Esophagus squamous epithelium (tissue), 5 donors: ENCODE data around the gene SEMA5B. TPM values are rescaled to one million over a fixed set of nuclear protein-coding genes. Genes with fewer than 3 reads are reported as not detected.

ENCODE experiments used
- DNase-seq: peaks from one replicate; lab custom pipeline; 2025; lab: John Stamatoyannopoulos, UW
- H3K27ac ChIP-seq, 4 donors: fragments of 200-600 bp; sonication (generic); one replicate each; pipeline ENCODE4 v1.5.1; 2016 to 2019; ENCODE audit warnings: mild to moderate bottlenecking in 1 of 4
- H3K27me3 ChIP-seq, 4 donors: fragments of 200-600 bp; sonication (generic); 1 replicate in 3 of 4; 2 replicates in 1 of 4; pipeline versions ENCODE4 v1.5.1 to v1.6.0; 2017 to 2021; ENCODE audit warnings: antibody characterized with exemption in 1 of 4
- H3K36me3 ChIP-seq, 3 donors: fragments of 200-600 bp; sonication (generic); one replicate each; pipeline ENCODE4 v1.5.1; 2016 to 2019
- H3K4me1 ChIP-seq, 3 donors: fragments of 200-600 bp; sonication (generic); one replicate each; pipeline ENCODE4 v1.5.1; 2017 to 2019
- H3K4me3 ChIP-seq, 4 donors: fragments of 200-600 bp; sonication (generic); 1 replicate in 3 of 4; 2 replicates in 1 of 4; pipeline ENCODE4 v1.5.1; 2016 to 2019; ENCODE audit warnings: mild to moderate bottlenecking in 2 of 4, moderate library complexity in 1 of 4
- H3K9me3 ChIP-seq, 3 donors: fragments of 200-600 bp; sonication (generic); one replicate each; pipeline ENCODE4 v1.5.1; 2016 to 2019
- CTCF ChIP-seq, 6 experiments: fragments of 450-650 bp in 4 of 6; fragments of 200-600 bp in 2 of 6; sonication (generic) in 2 of 6; IDR thresholded peaks; one replicate each; pipeline ENCODE4 v1.5.1; 2016 to 2019; ENCODE audit warnings: antibody characterized with exemption in 6 of 6, mild to moderate bottlenecking in 4 of 6, moderate library complexity in 4 of 6
- POLR2A ChIP-seq, 4 donors: fragments of 450-650 bp; IDR thresholded peaks; one replicate each; pipeline ENCODE4 v1.6.1; 2017; ENCODE audit warnings: antibody characterized with exemption in 4 of 4, mild to moderate bottlenecking in 4 of 4, moderate library complexity in 3 of 4
- WGBS, 2 donors: methylation state at CpG; one replicate each; pipeline ENCODE4 v1.1.5; 2018; 5-methylcytosine and 5-hydroxymethylcytosine counted together
- intact Hi-C: fragments of 100-400 bp; cut with DNase I; formaldehyde crosslinking; loops from one replicate; pipeline ENCODE4 v1.15.0; 2022
- total RNA-seq, 4 donors: library from RNA; depleted of rRNA; stranded (reverse); fragments of >200 nt; gene quantifications; one replicate each; pipeline ENCODE4 v1.1.0, GENCODE V29; 2016
- donor health status: DM: yes; HTN: yes; CAD: no.

The SEMA5B gene
- total RNA-seq, 4 donors from 2014 or later = 0.13 to 0.21 (median 0.19) TPM; not detected in 1

DNA sequence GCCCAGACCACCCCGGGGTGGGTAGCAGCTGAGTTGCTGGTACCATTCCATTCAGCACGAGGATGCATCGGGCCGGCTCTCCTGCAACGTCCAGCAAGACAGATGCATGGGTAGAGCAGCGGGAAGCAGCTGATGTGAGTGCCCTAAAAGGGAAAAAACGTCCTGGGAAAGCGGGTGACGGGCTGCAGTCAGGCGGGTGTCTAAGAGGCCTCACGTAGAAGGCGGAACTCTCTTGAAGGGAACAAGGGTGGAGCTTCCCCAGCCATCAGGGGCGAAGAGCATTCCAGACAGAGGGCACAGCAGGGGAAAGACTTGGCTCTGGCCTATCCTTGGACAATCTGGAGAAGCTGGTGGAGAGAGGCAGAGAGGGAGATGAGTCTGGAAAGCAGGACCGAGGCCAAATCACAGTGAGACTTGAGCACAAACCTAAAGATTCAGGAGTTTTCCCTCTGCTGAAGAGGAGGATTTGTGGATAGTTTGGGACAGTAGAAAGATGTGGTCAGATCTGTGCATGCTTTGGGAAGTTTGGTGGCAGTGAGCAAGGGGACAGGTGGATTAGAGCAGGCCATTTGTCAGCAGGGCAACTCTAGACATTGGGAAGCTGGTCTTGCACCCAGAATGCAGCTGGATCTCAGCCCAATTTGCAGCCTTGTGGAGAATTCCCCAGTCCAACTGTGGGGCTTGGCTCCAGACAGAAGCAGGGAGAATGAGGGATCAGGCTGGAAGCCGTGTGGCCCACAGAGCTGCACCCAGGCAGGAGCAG, 70.7 kb downstream of the SEMA5B start:
- H3K9me3 ChIP-seq = no peaks in the 10 kb centered on the region
- TF ChIP-seq POLR2A (IDR thresholded peaks at IDR 0.05) (no peak), CTCF (IDR thresholded peaks at IDR 0.05) (no peak)
- peaks cover 0 to 18% (median 0%) of the 10 kb centered on the region in 4 donors for H3K27me3 ChIP-seq
- no peaks in the 10 kb centered on the region for H3K36me3 ChIP-seq
- WGBS, 2 donors = 66 to 67% methylated on average over 10 to 15 of the region's 15 CpGs
- peak overlapping the region in 3 of 4 donors; percentile 49 to 55 (median 51) for H3K27ac ChIP-seq
- H3K4me3 ChIP-seq = no peak overlapping the region
- intact Hi-C loops = no loop called here
- no peak for DNase-seq
- peaks cover 0 to 24% (median 11%) of the 10 kb centered on the region in 3 donors for H3K4me1 ChIP-seq

GRCh38 chr3:122955916-122956692, 71.5 kb downstream of the SEMA5B start:
- H3K27ac ChIP-seq = peak overlapping the region in 3 of 4 donors; percentile 34 to 51 (median 48)
- DNase-seq = no peak
- H3K36me3 ChIP-seq = no peaks in the 10 kb centered on the region

DNA sequence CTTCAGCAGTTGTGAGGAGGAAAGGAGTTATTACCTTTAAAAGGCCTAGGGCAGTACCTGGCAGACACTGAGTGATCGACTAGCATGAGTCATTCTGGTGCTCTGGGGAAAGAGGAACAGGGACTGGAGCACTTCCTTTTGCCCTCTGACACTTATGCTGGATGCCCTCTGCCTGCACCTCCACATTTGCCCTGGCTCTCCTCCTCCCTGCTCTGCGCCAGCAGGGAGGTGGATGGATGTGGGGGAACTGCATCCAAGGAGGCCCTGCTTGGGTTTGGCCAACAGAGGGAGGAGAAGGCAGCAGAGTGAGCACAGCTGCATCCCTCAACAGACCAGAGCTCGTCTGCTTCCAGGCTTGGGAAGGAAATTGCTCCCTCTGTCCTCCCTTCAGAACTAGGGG, 75.0 kb downstream of the SEMA5B start:
- WGBS, 2 donors = 52 to 83% methylated on average over 2 to 3 of the region's 3 CpGs
- Histone ChIP-seq H3K9me3 (no peaks in the 10 kb centered on the region), H3K27ac (no peak overlapping the region), H3K4me3 (no peak overlapping the region), H3K27me3 (peaks cover 0 to 6% (median 0%) of the 10 kb centered on the region in 4 donors), H3K36me3 (no peaks in the 10 kb centered on the region), H3K4me1 (peaks cover 0 to 20% (median 3%) of the 10 kb centered on the region in 3 donors)
- no peak for DNase-seq
- no peak for TF ChIP-seq CTCF (IDR thresholded peaks at IDR 0.05)
- TF ChIP-seq POLR2A (IDR thresholded peaks at IDR 0.05) = no peak
- intact Hi-C loops = no loop called here

More at GRCh38 chr3:122955916-122956692, 71.5 kb downstream of the SEMA5B start:
- peaks cover 0 to 24% (median 11%) of the 10 kb centered on the region in 3 donors for H3K4me1 ChIP-seq
- H3K4me3 ChIP-seq = no peak overlapping the region
- intact Hi-C loops = no loop called here
- 66 to 71% methylated on average over 17 of the region's 20 CpGs for WGBS, 2 donors
- TF ChIP-seq POLR2A (IDR thresholded peaks at IDR 0.05) (no peak), CTCF (IDR thresholded peaks at IDR 0.05) (no peak)
- no peaks in the 10 kb centered on the region for H3K9me3 ChIP-seq
- peaks cover 0 to 18% (median 0%) of the 10 kb centered on the region in 4 donors for H3K27me3 ChIP-seq

- WGBS, 2 donors = 66 to 82% methylated on average over 4 to 5 of the region's 7 CpGs
- H3K36me3 ChIP-seq = no peaks in the 10 kb centered on the region
- H3K4me1 ChIP-seq = peaks cover 0 to 14% (median 0%) of the 10 kb centered on the region in 3 donors
- TF ChIP-seq POLR2A (IDR thresholded peaks at IDR 0.05) (no peak), CTCF (IDR thresholded peaks at IDR 0.05) (no peak)
- no peaks in the 10 kb centered on the region for H3K9me3 ChIP-seq
- H3K4me3 ChIP-seq = no peak overlapping the region
- H3K27me3 ChIP-seq = peaks cover 0 to 13% (median 0%) of the 10 kb centered on the region in 4 donors
- H3K27ac ChIP-seq = no peak overlapping the region
- intact Hi-C loops = loop anchor here (10.0 kb wide), 1 partner anchor 76 kb away; the partner anchor contains the start of gene SEMA5B
- no peak for DNase-seq
These were observed 79.2 kb downstream of the SEMA5B start for GRCh38 chr3:122948408-122948807.
